Measurements from ENCODE around the gene EML6.

EML6 gene

GRCh38 chr2:54680397-54681041 is 42.9 kb upstream of the EML6 start:
- in situ Hi-C loops (cut with HindIII; ENCODE audit: low sequenced_read_pairs), result no loop called here
- TF ChIP-seq, protein P1, sequence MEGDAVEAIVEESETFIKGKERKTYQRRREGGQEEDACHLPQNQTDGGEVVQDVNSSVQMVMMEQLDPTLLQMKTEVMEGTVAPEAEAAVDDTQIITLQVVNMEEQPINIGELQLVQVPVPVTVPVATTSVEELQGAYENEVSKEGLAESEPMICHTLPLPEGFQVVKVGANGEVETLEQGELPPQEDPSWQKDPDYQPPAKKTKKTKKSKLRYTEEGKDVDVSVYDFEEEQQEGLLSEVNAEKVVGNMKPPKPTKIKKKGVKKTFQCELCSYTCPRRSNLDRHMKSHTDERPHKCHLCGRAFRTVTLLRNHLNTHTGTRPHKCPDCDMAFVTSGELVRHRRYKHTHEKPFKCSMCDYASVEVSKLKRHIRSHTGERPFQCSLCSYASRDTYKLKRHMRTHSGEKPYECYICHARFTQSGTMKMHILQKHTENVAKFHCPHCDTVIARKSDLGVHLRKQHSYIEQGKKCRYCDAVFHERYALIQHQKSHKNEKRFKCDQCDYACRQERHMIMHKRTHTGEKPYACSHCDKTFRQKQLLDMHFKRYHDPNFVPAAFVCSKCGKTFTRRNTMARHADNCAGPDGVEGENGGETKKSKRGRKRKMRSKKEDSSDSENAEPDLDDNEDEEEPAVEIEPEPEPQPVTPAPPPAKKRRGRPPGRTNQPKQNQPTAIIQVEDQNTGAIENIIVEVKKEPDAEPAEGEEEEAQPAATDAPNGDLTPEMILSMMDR (IDR thresholded peaks at IDR 0.05; ENCODE audit: low read depth, low read length, missing control alignments), result no peak
- no peak overlapping the region for H3K4me3 ChIP-seq (ENCODE audit: low read depth, low read length)
- peak; percentile 55 for DNase-seq (ENCODE audit: low read depth)

GRCh38 chr2:54681416-54681815 is 42.0 kb upstream of the EML6 start:
- H3K4me3 ChIP-seq (ENCODE audit: low read depth, low read length), result no peak overlapping the region
- in situ Hi-C loops (cut with HindIII; ENCODE audit: low sequenced_read_pairs), result no loop called here
- DNase-seq (ENCODE audit: low read depth), result no peak
- TF ChIP-seq, protein P1 (IDR thresholded peaks at IDR 0.05; ENCODE audit: low read depth, low read length, missing control alignments), result no peak

DNA sequence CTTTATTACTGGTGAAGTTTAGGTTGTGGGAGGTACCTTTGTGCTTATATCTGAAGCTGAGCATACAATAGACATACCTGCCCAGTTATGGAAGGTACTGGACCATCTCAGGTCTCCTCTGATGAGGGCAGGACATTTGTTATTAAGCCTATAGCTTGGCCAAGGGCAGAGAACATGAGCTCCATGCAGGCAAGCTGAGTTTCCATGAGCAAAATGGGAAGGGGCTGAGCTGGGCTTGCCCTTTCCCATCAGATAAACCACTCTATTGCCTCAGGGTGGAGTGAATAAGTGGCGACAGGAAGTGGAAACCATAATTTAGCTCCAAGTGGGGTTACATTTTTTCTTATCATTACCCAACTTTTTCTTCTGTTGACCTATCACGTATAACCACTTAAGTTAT is 39.9 kb upstream of the EML6 start:
- TF ChIP-seq, protein P1 (IDR thresholded peaks at IDR 0.05; ENCODE audit: low read depth, low read length, missing control alignments), result no peak
- in situ Hi-C loops (cut with HindIII; ENCODE audit: low sequenced_read_pairs), result no loop called here
- DNase-seq (ENCODE audit: low read depth), result no peak
- no peak overlapping the region for H3K4me3 ChIP-seq (ENCODE audit: low read depth, low read length)

DNA sequence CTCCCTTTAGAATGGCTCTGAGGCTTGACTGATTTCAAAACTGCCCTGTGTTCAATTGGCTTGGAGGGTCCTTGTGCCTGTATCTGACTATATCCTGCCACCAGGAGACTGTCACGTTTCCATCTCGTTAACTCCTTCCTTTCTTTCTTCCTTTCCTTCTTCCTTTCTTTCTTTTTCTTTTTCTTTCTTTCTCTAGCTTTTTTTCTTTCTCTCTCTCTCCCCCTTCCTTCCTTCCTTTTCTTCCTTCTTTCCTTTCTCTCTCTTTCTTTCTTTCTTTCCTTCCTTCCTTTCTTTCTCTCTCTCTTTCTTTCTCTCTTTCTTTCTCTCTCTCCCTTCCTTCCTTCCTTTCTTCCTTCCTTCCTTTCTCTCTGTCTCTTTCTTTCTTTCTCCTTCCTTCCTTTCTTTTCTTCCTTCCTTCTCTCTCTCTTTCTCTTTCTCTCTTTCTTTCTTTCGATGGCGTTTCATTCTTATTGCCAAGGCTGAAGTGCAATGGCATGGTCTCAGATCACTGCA is 38.1 kb upstream of the EML6 start:
- in situ Hi-C loops (cut with HindIII; ENCODE audit: low sequenced_read_pairs), result no loop called here
- DNase-seq (ENCODE audit: low read depth), result no peak
- no peak overlapping the region for H3K4me3 ChIP-seq (ENCODE audit: low read depth, low read length)
- TF ChIP-seq, protein P1 (IDR thresholded peaks at IDR 0.05; ENCODE audit: low read depth, low read length, missing control alignments), result no peak

GRCh38 chr2:54687595-54688152 is 35.8 kb upstream of the EML6 start:
- DNase-seq (ENCODE audit: low read depth), result no peak
- in situ Hi-C loops (cut with HindIII; ENCODE audit: low sequenced_read_pairs), result no loop called here
- TF ChIP-seq, protein P1 (IDR thresholded peaks at IDR 0.05; ENCODE audit: low read depth, low read length, missing control alignments), result no peak
- no peak overlapping the region for H3K4me3 ChIP-seq (ENCODE audit: low read depth, low read length)

- in situ Hi-C loops (cut with HindIII; ENCODE audit: low sequenced_read_pairs), result no loop called here
- TF ChIP-seq, protein P1 (IDR thresholded peaks at IDR 0.05; ENCODE audit: low read depth, low read length, missing control alignments), result no peak
- no peak overlapping the region for H3K4me3 ChIP-seq (ENCODE audit: low read depth, low read length)
- DNase-seq (ENCODE audit: low read depth), result no peak
Measured at GRCh38 chr2:54691445-54692135, 31.9 kb upstream of the EML6 start.

Data from astrocyte of the cerebellum (primary cell).